Measurements from ENCODE around the gene HIGD1B. TPM values are rescaled to one million over a fixed set of nuclear protein-coding genes. Genes with fewer than 3 reads are reported as not detected.

HIGD1B gene
- total and polyA plus RNA-seq, 10 of the 15 experiments (the other 5 are each of a cell fraction or from before 2014, with no cell fraction given) = 1.0 TPM; not detected in 9

DNA sequence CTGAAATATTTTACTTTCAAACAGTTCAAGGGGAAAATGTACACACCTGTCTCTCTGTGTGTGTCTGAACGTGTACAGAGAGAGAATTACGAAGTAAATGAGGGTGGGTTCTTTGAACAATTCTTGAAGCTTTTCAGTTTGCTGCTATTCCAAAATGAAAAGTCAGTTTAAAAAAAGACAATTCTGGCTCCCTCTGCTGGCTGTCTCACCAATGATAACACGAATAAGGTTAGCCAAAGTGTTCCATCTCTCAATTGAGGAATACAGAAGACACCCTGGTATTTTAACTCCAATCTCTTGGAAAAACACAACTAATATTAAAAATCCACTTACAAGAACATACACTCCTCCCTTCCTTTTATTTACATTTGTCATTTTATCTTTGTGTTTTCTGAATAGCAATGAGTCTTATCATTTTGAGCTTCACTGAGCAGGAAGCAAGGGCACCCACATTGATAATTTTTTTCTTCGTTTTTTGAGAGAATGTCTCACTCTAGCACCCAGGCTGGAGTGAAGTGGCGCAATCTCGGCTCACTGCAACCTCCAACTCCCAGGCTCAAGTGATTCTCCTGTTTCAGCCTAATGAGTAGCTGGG, 31.0 kb downstream of the HIGD1B start:
- Histone ChIP-seq H3K27ac (ENCODE audit: control insufficient read depth, insufficient read depth) (no peak overlapping the region), H3K4me3 (no peak overlapping the region), H2AFZ (ENCODE audit: control insufficient read depth, low read depth, low read length) (no peak overlapping the region), H3K4me2 (ENCODE audit: control insufficient read depth, insufficient read depth) (no peak overlapping the region), H3K79me2 (ENCODE audit: control insufficient read depth, insufficient read depth, low read length) (no peaks in the 10 kb centered on the region), H3K9me3 (replicated peaks; ENCODE audit: control insufficient read depth, insufficient read depth, low read length) (no peaks in the 10 kb centered on the region), H3K9ac (ENCODE audit: control insufficient read depth, insufficient read depth, low read length) (no peak overlapping the region), H3K27me3 (replicated peaks in 1 of 2; ENCODE audit: control insufficient read depth in 2 of 2, insufficient read depth in 2 of 2, low read length in 1 of 2) (no peaks in the 10 kb centered on the region), H3K36me3 (ENCODE audit: control insufficient read depth in 2 of 2, insufficient read depth in 2 of 2, low read length in 1 of 2) (peaks cover 16 to 39% of the 10 kb centered on the region in 2 experiments), H3K4me1 (ENCODE audit: control insufficient read depth, insufficient read depth, low read length) (no peaks in the 10 kb centered on the region), H4K20me1 (ENCODE audit: control insufficient read depth, insufficient read depth) (no peaks in the 10 kb centered on the region; the same call in 1 of the 2 replicates)
- ChIA-PET POLR2A (no interaction called here), CTCF (interaction anchor here (0.6 to 2.5 kb wide), 21 partner anchors 9 to 355 kb away, joined by 3 to 21 read pairs (median 3); partner anchors contain the start of genes ACBD4 and EFTUD2), SMC1A (ENCODE audit: uncharacterized antibody, unreplicated experiment) (interaction anchor here (0.7 to 1.6 kb wide), 6 partner anchors 19 to 346 kb away, joined by 3 to 4 read pairs (median 3); no protein-coding TSS in a partner anchor), RAD21 (ENCODE audit: unreplicated experiment) (interaction anchor here (0.9 to 1.4 kb wide), 3 partner anchors 14 to 103 kb away, joined by 3 to 5 read pairs (median 4); no protein-coding TSS in a partner anchor)
- 48% methylated on average over 6 of the region's 6 CpGs for WGBS (ENCODE audit: insufficient coverage, insufficient replicate concordance, low lambda C conversion rate, missing lambda C conversion rate)
- no TSS peak for BruUV-seq (replicated peaks)
- intact Hi-C loops (cut with micrococcal nuclease; ENCODE audit: unreplicated experiment) (no loop called here), in situ Hi-C loops (cut with MboI) (no loop called here)
- FAIRE-seq = no peak
- DNase-seq (ENCODE audit: low read depth, low spot score) = no peak
- ATAC-seq = 0 out of 3 replicates have a peak, but pooled peaks have one; percentile 18
- TF ChIP-seq NFYB (IDR thresholded peaks at IDR 0.05; ENCODE audit: insufficient read depth, low read depth, low read length) (no peak), ZNF384 (IDR thresholded peaks at IDR 0.05; ENCODE audit: borderline replicate concordance, low read depth, low read length) (no peak), WRNIP1 (IDR thresholded peaks at IDR 0.05; ENCODE audit: borderline replicate concordance, low read depth, low read length) (no peak), GABPA (IDR thresholded peaks at IDR 0.05; ENCODE audit: low read depth) (no peak), CBX3 (IDR thresholded peaks at IDR 0.05; ENCODE audit: borderline replicate concordance, low read depth) (no peak), POLR2A (IDR thresholded peaks at IDR 0.05; ENCODE audit: low read depth, low read length) (no peak), SMC3 (IDR thresholded peaks at IDR 0.05; ENCODE audit: borderline replicate concordance, low read length) (peak; percentile 34; the same call in 1 of the 2 replicates), TAF1 (IDR thresholded peaks at IDR 0.05; ENCODE audit: borderline replicate concordance, low read depth, low read length) (no peak), TARDBP (IDR thresholded peaks at IDR 0.05; ENCODE audit: borderline replicate concordance) (no peak), GATAD2B (conservative IDR thresholded peaks at IDR 0.05; ENCODE audit: low read depth) (no peak), RAD21 (IDR thresholded peaks at IDR 0.05; ENCODE audit: insufficient read depth, low read depth, low read length) (peak; percentile 34), ZBED1 (IDR thresholded peaks at IDR 0.05; ENCODE audit: borderline replicate concordance) (no peak), RFX5 (IDR thresholded peaks at IDR 0.05; ENCODE audit: low read depth, low read length) (no peak), SRF (IDR thresholded peaks at IDR 0.05; ENCODE audit: low read depth in 2 of 2, low read length in 2 of 2) (no peak), ZNF207 (IDR thresholded peaks at IDR 0.05; ENCODE audit: borderline replicate concordance) (no peak)
- TF ChIP-seq, protein P1, sequence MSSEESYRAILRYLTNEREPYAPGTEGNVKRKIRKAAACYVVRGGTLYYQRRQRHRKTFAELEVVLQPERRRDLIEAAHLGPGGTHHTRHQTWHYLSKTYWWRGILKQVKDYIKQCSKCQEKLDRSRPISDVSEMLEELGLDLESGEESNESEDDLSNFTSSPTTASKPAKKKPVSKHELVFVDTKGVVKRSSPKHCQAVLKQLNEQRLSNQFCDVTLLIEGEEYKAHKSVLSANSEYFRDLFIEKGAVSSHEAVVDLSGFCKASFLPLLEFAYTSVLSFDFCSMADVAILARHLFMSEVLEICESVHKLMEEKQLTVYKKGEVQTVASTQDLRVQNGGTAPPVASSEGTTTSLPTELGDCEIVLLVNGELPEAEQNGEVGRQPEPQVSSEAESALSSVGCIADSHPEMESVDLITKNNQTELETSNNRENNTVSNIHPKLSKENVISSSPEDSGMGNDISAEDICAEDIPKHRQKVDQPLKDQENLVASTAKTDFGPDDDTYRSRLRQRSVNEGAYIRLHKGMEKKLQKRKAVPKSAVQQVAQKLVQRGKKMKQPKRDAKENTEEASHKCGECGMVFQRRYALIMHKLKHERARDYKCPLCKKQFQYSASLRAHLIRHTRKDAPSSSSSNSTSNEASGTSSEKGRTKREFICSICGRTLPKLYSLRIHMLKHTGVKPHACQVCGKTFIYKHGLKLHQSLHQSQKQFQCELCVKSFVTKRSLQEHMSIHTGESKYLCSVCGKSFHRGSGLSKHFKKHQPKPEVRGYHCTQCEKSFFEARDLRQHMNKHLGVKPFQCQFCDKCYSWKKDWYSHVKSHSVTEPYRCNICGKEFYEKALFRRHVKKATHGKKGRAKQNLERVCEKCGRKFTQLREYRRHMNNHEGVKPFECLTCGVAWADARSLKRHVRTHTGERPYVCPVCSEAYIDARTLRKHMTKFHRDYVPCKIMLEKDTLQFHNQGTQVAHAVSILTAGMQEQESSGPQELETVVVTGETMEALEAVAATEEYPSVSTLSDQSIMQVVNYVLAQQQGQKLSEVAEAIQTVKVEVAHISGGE (CRISPR knock-in tag; IDR thresholded peaks at IDR 0.05) = no peak
- TF ChIP-seq, protein P2, sequence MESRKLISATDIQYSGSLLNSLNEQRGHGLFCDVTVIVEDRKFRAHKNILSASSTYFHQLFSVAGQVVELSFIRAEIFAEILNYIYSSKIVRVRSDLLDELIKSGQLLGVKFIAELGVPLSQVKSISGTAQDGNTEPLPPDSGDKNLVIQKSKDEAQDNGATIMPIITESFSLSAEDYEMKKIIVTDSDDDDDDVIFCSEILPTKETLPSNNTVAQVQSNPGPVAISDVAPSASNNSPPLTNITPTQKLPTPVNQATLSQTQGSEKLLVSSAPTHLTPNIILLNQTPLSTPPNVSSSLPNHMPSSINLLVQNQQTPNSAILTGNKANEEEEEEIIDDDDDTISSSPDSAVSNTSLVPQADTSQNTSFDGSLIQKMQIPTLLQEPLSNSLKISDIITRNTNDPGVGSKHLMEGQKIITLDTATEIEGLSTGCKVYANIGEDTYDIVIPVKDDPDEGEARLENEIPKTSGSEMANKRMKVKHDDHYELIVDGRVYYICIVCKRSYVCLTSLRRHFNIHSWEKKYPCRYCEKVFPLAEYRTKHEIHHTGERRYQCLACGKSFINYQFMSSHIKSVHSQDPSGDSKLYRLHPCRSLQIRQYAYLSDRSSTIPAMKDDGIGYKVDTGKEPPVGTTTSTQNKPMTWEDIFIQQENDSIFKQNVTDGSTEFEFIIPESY (IDR thresholded peaks at IDR 0.05) = no peak
- TF ChIP-seq, protein P3, sequence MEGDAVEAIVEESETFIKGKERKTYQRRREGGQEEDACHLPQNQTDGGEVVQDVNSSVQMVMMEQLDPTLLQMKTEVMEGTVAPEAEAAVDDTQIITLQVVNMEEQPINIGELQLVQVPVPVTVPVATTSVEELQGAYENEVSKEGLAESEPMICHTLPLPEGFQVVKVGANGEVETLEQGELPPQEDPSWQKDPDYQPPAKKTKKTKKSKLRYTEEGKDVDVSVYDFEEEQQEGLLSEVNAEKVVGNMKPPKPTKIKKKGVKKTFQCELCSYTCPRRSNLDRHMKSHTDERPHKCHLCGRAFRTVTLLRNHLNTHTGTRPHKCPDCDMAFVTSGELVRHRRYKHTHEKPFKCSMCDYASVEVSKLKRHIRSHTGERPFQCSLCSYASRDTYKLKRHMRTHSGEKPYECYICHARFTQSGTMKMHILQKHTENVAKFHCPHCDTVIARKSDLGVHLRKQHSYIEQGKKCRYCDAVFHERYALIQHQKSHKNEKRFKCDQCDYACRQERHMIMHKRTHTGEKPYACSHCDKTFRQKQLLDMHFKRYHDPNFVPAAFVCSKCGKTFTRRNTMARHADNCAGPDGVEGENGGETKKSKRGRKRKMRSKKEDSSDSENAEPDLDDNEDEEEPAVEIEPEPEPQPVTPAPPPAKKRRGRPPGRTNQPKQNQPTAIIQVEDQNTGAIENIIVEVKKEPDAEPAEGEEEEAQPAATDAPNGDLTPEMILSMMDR (IDR thresholded peaks at IDR 0.05 in 2 of 3, conservative IDR thresholded peaks at IDR 0.05 in 1 of 3; ENCODE audit: control insufficient read depth in 2 of 3, extremely low read depth in 1 of 3, insufficient read depth in 1 of 3, low read depth in 3 of 3, low read length in 3 of 3) = peak; percentile 43 to 58 (median 45); a peak in 5 of 6 replicates

Measured in GM12878 (cell line).